Neural cell (in vitro differentiated cells): ENCODE measurements around the gene SLC39A2.

ENCODE experiments used
- CTCF ChIP-seq: fragments of 450-650 bp; IDR thresholded peaks from 2 replicates; pipeline ENCODE4 v1.5.1; 2014; ENCODE audit warnings: antibody characterized with exemption, mild to moderate bottlenecking, moderate library complexity; ENCODE audit not compliant: poor library complexity, severe bottlenecking
- EP300 ChIP-seq: fragments of 450-650 bp; conservative IDR thresholded peaks from 2 replicates; pipeline ENCODE4 v1.6.1; 2014; ENCODE audit warnings: antibody characterized with exemption, mild to moderate bottlenecking, moderate library complexity; ENCODE audit not compliant: poor library complexity, severe bottlenecking
- EZH2 ChIP-seq: fragments of 200-600, 300-800 bp; shearing (Covaris generic), sonication (generic); IDR thresholded peaks from 2 replicates; pipeline ENCODE4 v1.6.1; 2014; ENCODE audit warnings: antibody characterized with exemption, low read length, borderline replicate concordance, mild to moderate bottlenecking; ENCODE audit not compliant: insufficient read depth, poor library complexity, severe bottlenecking
- MXI1 ChIP-seq: fragments of 450-650 bp; conservative IDR thresholded peaks from 2 replicates; pipeline ENCODE4 v1.6.1; 2014; ENCODE audit warnings: antibody characterized with exemption, mild to moderate bottlenecking; ENCODE audit not compliant: poor library complexity, severe bottlenecking
- POLR2AphosphoS5 ChIP-seq: IDR thresholded peaks from 2 replicates; pipeline ENCODE4 v1.6.1; 2012
- RAD21 ChIP-seq: fragments of 450-650 bp; conservative IDR thresholded peaks from 2 replicates; pipeline ENCODE4 v1.6.1; 2014; ENCODE audit warnings: antibody characterized with exemption, mild to moderate bottlenecking, moderate library complexity
- SMC3 ChIP-seq: fragments of 450-650 bp; conservative IDR thresholded peaks from 2 replicates; pipeline ENCODE4 v1.6.1; 2014; ENCODE audit warnings: antibody characterized with exemption, mild to moderate bottlenecking, moderate library complexity; ENCODE audit not compliant: poor library complexity
- TAF1 ChIP-seq: IDR thresholded peaks from 2 replicates; pipeline ENCODE4 v1.6.1; 2012; ENCODE audit warnings: low read depth
- TF ChIP-seq, protein P1 (sequence below): IDR thresholded peaks from 2 replicates; pipeline ENCODE4 v1.6.1; 2012; ENCODE audit warnings: borderline replicate concordance

GRCh38 chr14:20988717-20989470 is 10.2 kb upstream of the SLC39A2 start:
- TF ChIP-seq EP300, result no peak
- no peak for TF ChIP-seq CTCF
- TF ChIP-seq TAF1, result no peak
- TF ChIP-seq RAD21, result no peak
- TF ChIP-seq, protein P1, sequence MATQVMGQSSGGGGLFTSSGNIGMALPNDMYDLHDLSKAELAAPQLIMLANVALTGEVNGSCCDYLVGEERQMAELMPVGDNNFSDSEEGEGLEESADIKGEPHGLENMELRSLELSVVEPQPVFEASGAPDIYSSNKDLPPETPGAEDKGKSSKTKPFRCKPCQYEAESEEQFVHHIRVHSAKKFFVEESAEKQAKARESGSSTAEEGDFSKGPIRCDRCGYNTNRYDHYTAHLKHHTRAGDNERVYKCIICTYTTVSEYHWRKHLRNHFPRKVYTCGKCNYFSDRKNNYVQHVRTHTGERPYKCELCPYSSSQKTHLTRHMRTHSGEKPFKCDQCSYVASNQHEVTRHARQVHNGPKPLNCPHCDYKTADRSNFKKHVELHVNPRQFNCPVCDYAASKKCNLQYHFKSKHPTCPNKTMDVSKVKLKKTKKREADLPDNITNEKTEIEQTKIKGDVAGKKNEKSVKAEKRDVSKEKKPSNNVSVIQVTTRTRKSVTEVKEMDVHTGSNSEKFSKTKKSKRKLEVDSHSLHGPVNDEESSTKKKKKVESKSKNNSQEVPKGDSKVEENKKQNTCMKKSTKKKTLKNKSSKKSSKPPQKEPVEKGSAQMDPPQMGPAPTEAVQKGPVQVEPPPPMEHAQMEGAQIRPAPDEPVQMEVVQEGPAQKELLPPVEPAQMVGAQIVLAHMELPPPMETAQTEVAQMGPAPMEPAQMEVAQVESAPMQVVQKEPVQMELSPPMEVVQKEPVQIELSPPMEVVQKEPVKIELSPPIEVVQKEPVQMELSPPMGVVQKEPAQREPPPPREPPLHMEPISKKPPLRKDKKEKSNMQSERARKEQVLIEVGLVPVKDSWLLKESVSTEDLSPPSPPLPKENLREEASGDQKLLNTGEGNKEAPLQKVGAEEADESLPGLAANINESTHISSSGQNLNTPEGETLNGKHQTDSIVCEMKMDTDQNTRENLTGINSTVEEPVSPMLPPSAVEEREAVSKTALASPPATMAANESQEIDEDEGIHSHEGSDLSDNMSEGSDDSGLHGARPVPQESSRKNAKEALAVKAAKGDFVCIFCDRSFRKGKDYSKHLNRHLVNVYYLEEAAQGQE, result no peak
- TF ChIP-seq POLR2AphosphoS5, result no peak
- TF ChIP-seq EZH2, result no peak
- TF ChIP-seq MXI1, result no peak
- TF ChIP-seq SMC3, result no peak
